COR-L47 (cell line): ENCODE data around the gene NEU4.

Experiments used
- DNase-seq: peaks from one replicate; lab custom pipeline; 2025; lab: John Stamatoyannopoulos, UW

NEU4 gene

GRCh38 chr2:241865957-241866789 lies 57.2 kb downstream of the NEU4 start:
- no peak for DNase-seq
